ENCODE measurements around the gene OR2AP1. TPM values are rescaled to one million over a fixed set of nuclear protein-coding genes. Genes with fewer than 3 reads are reported as not detected.
"Not testable (repeated sequence)": the region's sequence is repeated elsewhere in the genome, so short reads cannot be mapped to it uniquely, and the experiment has no call there.

The OR2AP1 gene
- not detected for total RNA-seq
- long read RNA-seq, result 0 reads

DNA sequence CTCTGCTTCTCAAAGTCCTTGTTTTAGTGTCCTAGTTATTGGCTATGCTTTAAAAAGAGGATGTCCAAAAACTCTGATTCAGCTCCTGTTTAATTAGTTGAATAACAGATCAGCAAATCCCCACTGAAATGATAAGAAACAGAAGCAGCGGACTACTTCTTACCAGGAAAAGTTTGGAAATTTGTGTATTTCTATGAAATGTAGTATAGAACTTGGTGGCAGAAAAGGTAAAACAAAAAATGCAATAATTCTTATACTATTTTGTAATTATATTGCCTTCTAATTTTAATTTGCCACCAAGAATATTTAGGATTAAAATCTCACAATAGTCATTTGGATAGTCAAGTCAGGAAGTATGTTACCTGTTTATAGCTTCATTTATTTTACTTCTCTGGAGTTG lies at the start of gene OR2AP1:
Gene OR2AP1 (plus strand): TSS at position 301 of the 400 bp plus-strand sequence. CDS start 1,947 bp downstream, outside the sequence.
- intact Hi-C loops (cut with micrococcal nuclease), result no loop called here
- DNase-seq (no peak), ATAC-seq (no peak)

DNA sequence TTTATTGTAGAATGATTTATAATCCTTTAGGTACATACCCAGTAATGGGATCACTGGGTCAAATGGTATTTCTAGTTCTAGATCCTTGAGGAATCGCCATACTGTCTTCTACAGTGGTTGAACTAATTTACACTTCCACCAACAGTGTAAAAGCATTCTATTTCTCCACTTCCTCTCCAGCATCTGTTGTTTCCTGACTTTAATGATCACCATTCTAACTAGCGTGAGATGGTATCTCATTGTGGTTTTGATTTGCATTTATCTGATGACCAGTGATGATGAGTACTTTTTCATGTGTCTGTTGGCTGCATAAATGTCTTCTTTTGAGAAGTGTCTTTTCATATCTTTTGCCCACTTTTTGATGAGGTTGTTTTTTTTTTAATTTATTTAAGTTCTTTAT lies 24.0 kb upstream of the OR2AP1 start:
- ATAC-seq; intact Hi-C loops (cut with micrococcal nuclease): not testable (repeated sequence)

DNA sequence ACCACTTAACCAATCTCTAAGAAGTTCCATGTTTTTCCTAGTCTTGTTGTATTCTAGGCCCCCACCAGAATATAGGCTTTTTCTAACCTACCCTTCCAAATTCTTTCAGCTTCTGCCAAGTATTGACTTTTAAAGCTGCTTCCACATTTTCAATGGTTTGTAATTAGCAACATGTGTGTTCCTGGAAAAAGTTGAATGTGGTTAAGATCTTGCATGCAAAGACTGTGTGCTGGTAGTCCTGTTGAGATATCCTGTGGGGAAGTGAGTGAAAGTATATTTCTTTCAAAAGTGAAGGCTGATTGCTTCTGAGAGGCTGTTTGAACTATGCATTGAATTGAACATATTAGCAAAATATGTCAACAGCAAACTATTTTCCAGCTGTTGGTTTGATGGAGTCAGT lies 23.5 kb upstream of the OR2AP1 start:
- intact Hi-C loops (cut with micrococcal nuclease), result no loop called here
- ATAC-seq, result no peak
- DNase-seq, result no peak

More for the DNA sequence above, 24.0 kb upstream of the OR2AP1 start:
- not testable (repeated sequence) for DNase-seq

DNA sequence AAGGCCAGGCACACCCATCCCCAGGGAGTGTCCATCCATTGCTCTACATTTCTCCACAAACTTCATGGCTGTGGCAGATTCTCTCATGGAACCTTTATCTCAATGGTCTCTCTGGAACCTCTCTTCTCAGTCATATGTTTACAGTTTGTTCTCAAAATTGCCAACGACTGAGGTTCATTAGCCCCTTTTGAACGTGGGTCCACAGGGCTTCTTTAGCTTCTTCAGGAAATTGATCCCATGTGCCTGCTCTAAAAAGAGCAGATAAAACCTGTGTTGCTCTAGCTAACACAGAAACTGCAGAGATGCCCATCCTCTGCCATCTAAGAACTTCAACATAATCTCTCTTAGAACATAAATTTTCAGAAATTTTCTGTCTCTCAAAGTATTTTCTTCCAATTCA lies 23.0 kb upstream of the OR2AP1 start, which contains the start of gene OR6C4:
Gene OR6C4 (plus strand): TSS at position 301 of the 400 bp plus-strand sequence. CDS start 1,625 bp downstream, outside the sequence.
- ATAC-seq, result no peak
- intact Hi-C loops (cut with micrococcal nuclease), result no loop called here
- DNase-seq, result no peak

DNA sequence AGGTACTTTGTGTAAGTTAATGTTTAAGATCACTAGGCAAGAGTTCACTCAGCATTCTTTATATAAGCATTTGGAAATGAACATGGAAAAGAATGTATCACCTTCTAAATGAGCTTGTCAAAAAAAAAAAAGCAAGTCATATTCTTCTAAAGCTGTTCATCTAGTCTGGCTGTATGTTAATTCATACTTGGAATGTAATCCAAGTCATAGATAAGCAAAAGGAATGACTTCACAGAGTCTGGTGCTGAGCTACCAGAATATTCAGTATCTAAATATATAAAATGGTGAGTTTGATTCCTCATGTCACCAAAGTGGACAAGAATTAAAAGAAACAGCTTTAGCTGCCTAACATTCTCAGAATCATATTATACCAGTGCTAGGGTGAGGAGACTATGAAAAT lies 18.0 kb upstream of the OR2AP1 start:
- DNase-seq (no peak), ATAC-seq (no peak)
- intact Hi-C loops (cut with micrococcal nuclease), result no loop called here

DNA sequence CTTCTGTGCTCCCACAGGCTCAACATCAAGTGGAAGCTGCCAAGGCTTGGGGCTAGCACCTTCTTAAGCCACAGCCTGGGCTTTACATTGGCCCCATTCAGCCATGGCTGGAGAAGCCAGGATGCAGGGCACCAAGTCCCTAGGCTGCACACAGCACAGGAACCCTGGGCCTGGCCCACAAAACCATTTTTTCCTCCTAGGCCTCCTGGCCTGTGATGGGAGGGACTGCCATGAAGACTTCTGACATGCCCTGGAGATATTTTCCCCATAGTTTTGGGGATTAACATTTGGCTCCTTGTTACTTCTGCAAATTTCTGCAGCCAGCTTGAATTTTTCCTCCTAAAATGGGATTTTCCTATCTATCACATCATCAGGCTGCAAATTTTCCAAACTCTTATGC lies 2.2 kb upstream of the OR2AP1 start:
- intact Hi-C loops (cut with micrococcal nuclease); DNase-seq; ATAC-seq: not testable (repeated sequence)

DNA sequence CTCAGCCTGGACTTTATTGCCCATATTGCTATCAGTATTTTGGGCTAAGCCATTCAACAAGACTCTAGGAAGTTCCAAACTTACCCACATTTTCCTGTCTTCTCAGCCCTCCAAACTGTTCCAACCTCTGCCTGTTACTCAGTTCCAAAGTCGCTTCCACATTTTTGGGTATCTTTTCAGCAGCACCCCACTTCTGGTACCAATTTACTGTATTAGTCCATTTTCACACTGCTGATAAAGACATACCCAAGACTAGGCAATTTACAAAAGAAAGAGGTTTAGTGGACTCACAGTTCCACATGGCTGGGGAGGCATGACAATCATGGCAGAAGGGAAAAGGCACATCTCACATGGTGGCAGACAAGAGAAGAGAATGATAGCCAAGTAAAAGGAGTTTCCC lies 1.6 kb upstream of the OR2AP1 start:
- intact Hi-C loops (cut with micrococcal nuclease); DNase-seq; ATAC-seq: not testable (repeated sequence)

DNA sequence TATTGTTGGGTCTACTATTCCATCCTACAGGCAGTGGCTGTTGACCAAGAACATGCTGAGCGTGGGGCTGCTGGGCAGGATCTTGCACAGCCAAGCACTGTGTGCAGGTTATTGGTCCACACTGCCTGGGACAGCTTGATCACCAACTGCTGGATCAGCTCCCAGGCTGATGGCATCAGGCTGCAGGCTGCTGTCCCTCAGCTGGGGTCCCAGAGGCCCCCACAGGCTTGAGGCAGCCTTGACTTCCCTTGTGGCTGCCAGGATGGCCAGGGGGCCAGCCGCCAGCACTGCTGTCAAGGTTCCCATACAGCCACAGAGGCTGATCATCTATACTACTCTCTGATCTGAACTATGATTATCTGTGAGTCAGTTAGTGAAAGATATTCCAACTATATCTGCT lies 9.8 kb downstream of the OR2AP1 start:
- intact Hi-C loops (cut with micrococcal nuclease), result no loop called here
- ATAC-seq, result no peak
- no peak for DNase-seq

DNA sequence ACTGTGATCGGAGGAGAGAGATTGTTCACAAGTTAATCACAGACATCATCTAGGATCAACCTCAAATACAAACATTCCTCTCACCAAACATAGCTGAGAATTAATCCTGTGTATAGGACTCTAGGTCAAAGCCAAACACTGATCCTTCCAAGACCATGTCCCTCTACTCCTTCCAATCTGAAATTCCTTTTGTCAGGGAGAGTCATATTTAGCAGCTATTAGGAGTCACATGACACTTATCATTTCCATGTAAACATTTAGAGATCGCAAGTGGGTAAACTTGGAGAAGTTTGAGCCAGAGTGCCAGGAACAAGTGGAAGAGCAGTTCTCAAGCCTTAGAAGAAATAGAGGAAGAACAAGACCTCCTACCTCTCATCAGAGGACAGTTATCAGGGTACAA lies 13.5 kb downstream of the OR2AP1 start:
- intact Hi-C loops (cut with micrococcal nuclease), result no loop called here
- ATAC-seq (no peak), DNase-seq (no peak)

DNA sequence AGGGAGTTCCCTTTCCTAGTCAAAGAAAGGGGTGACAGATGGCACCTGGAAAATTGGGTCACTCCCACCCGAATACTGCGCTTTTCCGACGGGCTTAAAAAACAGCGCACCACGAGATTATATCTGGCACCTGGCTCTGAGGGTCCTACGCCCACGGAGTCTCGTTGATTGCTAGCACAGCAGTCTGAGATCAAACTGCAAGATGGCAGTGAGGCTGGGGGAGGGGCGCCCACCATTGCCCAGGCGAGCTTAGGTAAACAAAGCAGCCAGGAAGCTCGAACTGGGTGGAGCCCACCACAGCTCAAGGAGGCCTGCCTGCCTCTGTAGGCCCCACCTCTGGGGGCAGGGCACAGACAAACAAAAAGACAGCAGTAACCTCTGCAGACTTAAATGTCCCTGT lies 17.9 kb downstream of the OR2AP1 start:
- intact Hi-C loops (cut with micrococcal nuclease); ATAC-seq; DNase-seq: not testable (repeated sequence)

DNA sequence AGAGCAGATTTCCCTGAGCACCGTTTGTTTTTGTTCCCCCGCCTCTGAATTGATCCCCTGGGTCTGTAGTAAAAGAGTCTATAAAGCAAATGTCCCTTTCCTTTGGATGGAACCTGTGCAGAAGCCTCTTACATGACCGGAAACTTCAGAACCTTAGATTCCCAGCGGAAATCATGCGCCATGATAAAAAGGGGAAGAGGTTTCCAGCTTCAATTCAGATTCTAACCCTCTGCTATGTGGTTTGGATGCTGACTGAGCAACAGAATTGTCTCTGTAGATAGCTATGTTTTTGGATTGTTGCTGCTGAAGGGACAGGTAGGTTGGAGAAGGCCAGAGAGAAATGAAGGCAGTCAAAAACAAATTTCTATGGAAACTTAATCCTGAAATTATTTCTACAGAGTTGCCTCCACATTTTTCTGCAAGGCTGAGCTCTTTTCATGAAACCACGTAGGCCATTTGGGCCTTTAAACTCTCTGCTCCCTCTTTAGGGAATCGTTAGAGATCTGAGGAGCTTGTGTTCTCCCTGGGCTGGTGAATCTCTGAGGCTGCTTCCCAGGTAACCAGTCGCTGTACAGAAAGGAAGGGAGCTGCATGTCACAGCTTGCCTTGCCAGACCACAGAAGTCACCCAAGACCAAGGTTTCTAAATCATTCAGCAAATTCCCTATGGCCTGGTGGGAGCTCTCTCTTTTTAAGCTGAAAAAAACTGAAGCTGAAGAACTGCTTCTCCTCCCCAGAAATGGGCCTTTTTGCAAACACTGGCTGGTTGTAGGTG lies 35.7 kb downstream of the OR2AP1 start:
- intact Hi-C loops (cut with micrococcal nuclease), result no loop called here
- DNase-seq (no peak), ATAC-seq (no peak)

DNA sequence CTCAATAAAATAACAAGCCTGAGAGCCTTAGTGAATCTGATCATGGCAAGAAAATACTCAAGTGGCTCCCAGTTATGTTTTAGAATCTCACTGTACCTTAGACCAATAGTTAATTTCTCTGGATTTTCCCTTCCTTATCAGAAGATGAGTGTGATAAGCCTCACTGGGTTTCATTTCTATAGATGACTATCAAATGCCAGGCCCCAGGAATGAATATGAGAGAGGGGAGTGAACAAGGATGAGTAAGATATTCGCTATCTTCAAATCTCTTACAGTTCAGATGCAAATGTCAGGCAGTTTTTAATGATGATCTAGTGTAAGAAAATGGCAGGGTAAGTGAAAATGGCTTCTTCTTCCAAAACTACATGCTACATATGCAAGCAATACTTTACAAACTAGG lies 38.3 kb downstream of the OR2AP1 start:
- ATAC-seq (no peak), DNase-seq (no peak)
- intact Hi-C loops (cut with micrococcal nuclease), result no loop called here

DNA sequence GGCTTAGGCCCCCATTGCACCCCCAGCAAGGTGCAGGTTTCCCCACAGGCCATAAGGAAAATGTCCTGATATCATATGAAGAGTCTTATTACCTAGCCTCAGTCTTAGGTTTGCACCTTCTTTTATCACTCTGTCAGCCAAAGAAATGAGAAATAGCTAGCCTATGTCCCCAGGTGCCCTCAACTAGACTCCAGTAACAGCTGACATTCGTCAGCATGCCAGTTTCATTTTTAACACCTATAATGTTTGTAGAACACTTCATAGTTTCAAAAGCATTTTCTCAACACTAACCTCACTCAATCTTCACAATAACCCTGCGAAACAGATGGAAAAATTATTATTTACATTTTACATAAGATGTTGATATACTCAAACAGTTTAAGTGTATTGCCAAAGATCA lies 40.4 kb downstream of the OR2AP1 start:
- intact Hi-C loops (cut with micrococcal nuclease), result no loop called here
- no peak for DNase-seq
- no peak for ATAC-seq

DNA sequence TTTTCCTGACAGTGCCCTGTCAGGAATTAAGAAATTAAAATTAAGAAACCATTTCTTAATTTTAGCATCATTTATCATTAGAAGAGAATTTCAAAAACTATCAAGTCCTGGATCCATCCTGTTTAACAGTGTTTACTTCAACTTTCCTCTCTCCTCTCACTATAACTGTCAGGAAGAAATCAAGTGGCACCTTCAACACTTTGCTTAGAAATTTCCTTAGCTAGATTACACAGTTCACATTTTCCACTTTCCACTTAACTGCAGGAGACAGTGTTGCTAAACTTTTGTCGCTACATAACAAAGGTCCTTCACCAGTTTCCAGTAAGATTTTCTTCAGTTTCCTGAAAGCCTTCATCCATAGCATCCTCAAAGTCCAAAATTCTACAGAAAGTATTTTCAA lies 42.5 kb downstream of the OR2AP1 start:
- intact Hi-C loops (cut with micrococcal nuclease), result no loop called here
- ATAC-seq, result no peak
- DNase-seq, result no peak

DNA sequence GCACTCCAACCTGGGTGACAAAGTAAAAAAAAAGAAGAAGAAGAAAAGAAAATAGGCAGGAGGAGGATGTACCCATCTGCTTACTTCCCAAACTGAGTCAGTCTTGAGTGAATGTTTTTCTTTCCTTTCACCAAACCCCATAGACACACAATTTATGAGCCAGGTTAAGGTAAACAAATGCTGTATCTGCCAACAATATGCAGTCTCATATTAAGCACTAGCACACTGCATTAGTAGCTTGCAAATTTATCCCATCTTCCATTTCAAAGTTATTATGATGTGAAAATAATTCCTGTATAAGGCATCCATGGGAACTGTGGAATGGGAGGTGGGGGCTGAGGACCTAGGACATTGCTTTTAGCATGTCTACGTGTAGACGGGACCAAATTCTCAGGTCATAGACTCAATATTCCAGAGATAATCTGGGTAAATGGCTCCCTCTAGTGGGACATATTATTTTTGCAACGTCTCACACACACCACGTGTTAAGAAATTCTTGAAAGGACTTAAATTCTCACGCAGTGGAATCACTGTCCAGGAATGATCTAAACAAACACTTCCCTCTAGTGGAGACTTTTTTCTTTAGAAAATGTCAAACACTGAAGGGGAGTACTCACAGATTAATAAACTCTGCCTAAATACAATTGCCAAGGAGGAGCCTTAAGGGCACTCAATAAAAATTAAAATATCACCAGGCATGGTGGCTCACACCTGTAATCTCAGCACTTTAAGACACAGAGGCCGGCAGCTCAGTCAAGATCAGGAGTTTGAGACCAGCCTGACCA lies 47.3 kb downstream of the OR2AP1 start:
- ATAC-seq (peak; percentile 92), DNase-seq (no peak)
- intact Hi-C loops (cut with micrococcal nuclease), result loop anchor here (1.0 kb wide), 1 partner anchor 430 kb away; no protein-coding TSS in a partner anchor

DNA sequence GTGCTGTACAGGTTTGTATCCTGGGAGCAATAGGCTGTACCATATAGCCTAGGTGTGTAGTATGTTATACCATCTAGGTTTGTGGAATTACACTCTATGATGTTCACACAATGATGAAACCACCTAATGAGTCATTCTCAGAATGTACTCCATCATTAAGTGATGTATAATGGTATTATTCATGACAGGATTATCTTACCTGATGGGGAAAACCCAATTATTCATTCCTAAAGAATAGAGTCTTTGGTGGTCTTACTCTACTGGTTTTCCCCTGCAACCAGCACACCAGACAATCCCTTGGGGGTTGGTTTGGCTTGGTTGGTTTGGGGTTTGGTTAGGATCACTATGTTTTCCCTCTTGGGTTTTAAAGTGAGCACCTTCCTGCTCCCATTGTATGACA lies 51.8 kb downstream of the OR2AP1 start:
- intact Hi-C loops (cut with micrococcal nuclease), result no loop called here

More for the DNA sequence above, 51.8 kb downstream of the OR2AP1 start:
- ATAC-seq (no peak), DNase-seq (no peak)
